HG02798 (cell line): ENCODE results near the gene TAOK3.
"Not testable (repeated sequence)": the region's sequence is repeated elsewhere in the genome, so short reads cannot be mapped to it uniquely, and the experiment has no call there.

Source experiments
- ATAC-seq: cut with Tn5 transposase; IDR thresholded peaks from one replicate; pipeline ENCODE4 v1.9.1; 2021; ENCODE audit warnings: mild to moderate bottlenecking; ENCODE audit not compliant: unreplicated experiment, poor library complexity

Gene TAOK3

DNA sequence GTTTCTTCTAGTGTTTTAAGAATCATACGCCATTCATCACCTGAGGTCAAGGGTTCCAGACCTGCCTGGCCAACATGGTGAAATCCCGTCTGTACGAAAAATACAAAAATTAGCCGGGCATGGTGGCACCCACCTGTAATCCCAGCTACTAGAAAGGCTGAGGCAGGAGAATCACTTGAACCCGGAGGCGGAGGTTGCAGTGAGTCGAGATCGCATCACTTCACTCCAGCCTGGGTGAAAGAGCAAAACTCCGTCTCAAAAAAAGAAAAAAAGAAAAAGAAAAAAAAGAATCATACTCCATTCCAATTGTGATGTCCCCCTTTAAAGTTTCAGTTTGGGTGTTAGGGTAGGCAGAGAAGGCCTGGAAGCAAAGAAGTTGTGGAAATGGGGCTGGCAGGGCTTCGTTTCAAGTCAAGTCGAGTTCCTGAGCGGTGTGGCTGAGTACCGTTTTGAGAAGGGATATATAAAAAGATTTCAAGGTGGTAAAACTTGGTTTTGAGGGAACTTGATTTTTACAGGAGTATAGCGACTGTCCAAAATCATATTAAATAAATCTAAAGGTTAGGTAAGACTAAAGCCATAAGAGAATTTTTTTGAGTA, 1.5 kb upstream of the TAOK3 start:
- no peak for ATAC-seq

DNA sequence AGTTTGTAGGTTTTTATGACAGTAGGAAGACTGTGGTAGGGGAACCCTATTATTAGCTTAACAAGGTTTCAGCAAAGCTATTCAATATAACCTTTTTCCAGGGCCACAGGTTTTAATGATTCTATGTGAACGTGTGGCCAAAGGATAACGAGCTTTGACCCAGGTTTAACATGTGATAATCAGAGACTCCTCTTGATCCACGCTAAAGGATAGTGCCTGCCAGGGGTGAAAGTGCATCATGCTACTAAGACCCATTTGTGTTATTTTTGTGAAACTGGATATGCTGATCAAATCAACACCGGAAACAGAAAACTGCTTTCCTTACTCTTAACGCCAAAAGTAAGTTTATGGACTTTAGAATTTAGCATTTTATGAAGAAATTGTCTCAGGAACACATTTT, 909 bp upstream of the TAOK3 start:
- ATAC-seq, result no peak

DNA sequence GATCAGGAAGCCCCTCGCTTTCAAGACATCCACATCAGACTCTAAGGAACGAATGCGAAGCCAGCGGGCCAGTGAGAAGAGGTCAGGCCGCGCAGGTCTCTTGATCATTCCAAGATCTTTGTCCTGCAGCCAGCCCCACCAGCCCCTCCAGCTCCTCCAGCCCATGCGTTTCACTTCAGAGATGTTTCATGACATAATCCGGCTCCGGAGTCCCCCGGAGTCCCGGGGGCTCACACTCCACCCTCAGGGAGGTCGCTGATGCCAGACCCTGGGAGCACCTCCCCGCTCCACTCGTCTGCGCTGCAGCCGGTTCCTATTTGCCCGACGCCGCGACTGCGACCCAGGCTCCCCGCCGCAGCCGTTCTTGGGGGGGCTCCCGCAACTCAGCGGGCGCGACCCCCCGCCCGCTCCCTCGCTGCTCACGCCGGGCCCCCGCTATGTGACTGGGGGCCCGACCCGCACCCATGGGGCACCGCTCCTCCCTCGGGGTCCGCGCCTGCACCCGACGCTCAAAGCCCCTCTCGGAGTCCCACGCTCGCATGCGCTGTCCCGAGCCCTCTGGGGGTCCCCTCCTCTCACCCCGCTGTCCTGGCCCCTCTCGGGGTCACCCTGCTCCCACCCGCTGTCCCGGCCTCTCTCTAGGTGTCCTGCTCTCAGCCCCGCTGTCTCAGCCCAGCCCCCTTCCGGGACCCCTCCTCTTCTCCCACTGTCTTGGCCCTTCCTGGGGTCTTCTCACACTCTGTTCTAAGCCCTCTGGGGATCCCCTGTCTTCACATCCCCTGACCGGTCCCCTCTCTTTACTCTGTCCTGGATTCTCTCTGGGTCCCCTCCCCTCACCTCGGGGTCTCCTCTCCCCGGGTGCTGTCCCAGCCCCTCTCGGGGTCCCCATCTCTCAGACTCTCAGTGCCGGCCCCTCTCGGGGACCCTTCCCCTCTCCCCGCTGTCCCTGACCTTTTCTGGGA, 1.1 kb downstream of the TAOK3 start:
- no peak for ATAC-seq

GRCh38 chr12:118370601-118371000, 2.1 kb downstream of the TAOK3 start:
- ATAC-seq, result no peak

- no peak for ATAC-seq
Measured at GRCh38 chr12:118368821-118369220, 3.9 kb downstream of the TAOK3 start.

GRCh38 chr12:118361889-118362288, 10.8 kb downstream of the TAOK3 start:
- no peak for ATAC-seq

DNA sequence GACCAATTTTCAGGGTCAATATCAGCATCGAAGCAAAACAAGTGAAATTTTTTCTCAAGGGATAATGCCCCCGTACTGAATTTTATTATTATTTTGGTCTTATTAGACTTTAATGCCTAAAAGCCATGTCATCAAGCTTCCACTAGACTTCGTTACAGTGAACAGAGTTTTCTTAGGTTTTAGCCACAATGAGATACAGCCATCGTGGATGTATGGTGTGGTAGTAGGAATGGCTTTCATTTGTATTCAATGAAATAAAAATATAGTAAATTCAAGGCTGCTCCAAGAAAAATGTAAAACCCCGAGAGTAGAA, 11.7 kb downstream of the TAOK3 start:
- no peak for ATAC-seq

DNA sequence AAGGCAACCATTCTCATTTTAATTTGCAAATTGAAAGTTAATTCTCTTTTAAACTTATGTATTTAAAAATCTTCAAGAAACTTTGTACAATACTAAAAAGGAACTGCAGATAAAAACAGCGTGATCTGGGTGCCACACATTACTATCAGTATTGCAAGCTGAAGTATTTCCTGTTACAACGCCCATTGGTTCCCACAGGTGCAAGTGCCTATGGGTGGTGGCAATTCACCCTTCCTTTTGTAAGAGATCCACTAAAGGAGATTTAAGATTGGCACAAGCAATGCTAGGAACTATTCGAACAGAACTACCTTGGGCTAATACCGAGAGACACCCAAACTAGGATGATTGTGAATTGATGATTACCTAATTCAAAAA, 13.2 kb downstream of the TAOK3 start:
- ATAC-seq, result peak; percentile 39

DNA sequence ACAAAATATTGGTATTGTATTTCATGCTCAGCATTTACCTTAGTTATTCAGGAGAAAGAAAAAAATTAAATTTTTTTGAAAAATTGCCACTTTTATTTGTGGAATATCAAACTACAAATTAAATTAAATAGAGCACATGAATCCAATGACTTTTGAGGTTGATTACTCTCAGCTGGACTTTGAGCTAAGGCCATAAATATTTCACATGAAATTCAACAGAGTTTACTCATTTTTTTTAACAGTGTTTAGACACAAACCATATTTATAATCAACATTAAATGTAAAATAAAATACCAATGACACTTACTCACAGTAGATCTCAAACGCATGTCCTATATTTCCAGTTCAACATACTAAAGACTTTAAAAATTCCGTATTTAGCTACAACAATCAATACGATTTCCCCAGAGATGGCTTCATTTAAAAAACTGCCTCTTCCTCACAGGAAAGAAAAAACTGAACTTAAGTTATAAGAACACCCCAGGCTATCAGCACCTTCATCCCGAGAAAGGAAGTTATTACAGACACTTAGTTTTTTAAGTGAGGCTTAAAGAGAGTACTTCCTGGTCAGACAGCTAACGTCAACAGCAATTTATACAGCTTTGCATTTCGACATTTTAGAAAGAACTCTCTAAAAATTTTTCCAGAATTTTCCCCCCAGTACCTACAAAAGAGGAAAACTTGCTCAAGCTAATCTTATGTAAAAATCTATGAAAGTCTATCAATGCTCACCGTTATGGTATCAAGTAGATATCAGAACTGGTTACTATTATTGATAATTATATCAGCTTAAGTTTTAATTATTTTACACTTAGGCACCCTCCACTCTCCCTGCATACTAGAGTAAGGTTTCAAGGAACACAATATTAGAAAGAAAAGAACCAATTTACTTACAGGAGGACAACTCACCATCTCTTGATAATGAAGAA, 13.8 kb downstream of the TAOK3 start:
- no peak for ATAC-seq

DNA sequence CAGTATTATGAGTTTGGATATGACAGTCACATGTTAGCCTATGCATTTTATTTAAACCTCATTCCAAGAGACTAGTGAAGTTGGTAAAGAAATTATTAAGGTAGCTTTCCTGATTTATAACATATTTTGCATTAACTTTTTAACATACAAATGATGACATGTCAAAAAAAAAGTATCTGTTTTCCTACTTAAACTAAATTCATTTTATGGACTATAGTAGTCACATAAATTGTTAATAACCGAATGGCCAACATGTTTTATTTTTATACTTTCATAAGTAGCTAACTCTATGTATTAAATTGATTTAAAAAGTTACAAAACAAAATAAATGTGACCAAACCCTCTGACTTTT, 14.7 kb downstream of the TAOK3 start:
- ATAC-seq, result no peak

DNA sequence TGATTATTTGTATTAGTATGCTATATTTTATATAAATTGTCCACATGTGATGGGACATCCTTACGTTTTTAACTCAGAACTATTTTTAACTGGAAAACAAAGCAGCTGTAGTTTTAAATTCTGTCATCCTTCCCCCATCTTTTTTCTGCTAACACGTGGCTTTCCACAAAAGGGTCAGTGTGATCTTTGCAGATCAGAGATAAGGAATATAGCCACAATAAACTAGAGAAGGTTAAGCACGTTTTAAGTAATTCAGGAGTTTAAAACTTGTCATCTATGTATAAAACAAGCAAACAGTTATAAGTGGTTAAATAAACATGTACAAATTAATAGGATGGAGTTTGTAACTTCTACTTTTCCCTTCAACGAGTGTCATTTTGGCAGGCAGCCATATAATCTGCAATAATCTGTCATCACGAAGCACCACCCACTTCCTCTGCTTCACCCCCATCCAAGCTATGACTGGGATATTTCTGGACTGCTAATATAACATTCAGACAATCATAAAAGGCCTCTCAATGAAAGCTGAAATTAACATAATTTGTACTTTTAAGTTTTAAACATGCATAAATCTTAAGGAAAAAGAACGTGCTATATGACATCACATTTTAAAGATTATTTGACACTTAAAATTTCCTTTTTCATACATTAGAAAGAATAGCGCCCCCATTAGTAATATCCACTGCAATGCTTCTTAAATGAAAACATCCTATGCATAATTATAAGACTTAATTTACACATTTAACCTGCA, 15.3 kb downstream of the TAOK3 start:
- ATAC-seq, result peak; percentile 57

- ATAC-seq, result peak; percentile 40
Measured at GRCh38 chr12:118356809-118357256, 15.9 kb downstream of the TAOK3 start.

DNA sequence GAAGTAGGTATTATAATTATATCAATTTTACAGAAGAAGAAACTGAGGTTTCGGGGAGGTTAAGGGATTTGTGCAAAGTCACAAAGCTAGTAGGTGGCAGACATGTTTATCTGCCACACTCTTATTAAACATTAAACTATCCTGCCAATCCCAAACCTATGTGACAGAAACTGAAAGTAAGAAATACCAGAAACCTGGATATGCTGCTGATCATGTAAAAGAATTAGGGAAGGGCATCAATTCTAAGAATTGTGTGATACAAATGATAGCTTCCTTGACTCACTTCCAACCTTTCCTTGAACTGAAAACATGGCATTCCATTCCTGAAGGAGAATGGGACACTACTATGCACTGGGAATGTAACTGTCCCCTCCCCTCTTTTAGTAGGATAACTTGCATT, 16.9 kb downstream of the TAOK3 start:
- no peak for ATAC-seq

- ATAC-seq, result no peak
Measured at GRCh38 chr12:118354903-118355302, 17.8 kb downstream of the TAOK3 start.

GRCh38 chr12:118354503-118354902, 18.2 kb downstream of the TAOK3 start:
- not testable (repeated sequence) for ATAC-seq

DNA sequence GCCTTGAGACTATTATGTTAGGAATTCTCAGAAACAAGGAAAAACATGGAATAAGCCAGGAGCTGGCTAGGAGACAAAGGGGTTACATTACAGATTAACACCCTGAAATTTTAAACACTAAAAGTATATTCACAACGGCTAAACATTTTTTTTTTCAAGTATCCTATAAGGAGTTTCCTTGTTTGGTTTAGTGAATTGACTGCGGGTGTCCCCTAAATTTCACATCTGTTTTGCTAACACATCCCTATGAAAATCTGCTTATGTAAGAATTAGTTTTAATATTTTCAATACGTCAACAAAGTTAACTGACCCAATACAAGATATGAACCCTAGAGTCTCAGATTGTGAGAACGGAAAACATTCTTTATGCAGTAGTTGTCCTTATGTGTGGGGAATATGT, 19.0 kb downstream of the TAOK3 start:
- no peak for ATAC-seq

DNA sequence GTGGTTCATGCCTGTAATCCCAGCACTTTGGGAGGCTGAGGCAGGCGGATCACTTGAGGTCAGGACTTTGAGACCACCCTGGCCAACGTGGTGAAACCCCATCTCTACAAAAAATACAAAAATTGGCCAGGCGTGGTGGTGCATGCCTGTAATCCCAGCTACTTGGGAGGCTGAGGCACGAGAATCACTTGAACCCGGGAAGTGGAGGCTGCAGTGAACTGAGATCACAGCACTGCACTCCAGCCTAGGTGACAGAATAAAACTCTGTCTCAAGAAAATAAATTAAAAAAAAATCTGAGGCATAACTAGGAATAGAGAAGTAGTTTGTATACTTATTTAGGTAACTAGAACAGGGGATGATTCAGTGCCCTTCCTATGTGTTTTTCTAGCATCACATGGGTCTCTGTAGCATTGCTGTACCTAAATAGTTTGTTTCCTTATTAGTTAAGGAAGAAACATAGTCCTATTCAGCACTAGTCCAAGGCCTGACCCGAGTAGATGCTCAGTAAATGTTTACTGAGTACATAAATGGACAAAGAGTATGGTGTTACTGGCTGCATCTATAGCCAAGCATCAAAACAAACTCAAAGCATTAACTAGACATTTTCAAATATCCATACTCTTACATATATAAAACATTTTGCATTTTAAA, 21.7 kb downstream of the TAOK3 start:
- ATAC-seq, result no peak

DNA sequence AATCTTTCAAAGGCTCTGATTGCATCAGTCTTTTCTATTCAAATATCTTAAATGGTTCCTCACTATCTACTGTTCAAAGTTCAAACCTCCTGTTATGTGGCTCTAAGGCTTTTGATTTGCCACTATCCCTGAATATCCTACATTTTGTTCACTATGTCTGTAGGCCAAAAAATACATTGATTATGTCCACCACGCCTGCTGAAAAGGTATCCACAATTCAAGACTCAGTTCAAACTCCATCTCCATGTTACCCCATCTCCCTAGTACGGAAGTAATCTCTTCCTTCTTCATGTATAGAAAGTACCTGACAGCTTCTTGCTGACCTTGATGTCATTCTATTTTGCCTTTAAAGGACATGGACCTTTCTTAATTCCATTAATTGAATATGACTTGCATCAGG, 24.8 kb downstream of the TAOK3 start:
- no peak for ATAC-seq

GRCh38 chr12:118346895-118347294, 25.8 kb downstream of the TAOK3 start:
- ATAC-seq, result peak; percentile 66

- no peak for ATAC-seq
Measured at GRCh38 chr12:118345355-118345754, 27.4 kb downstream of the TAOK3 start.
